ENCODE data around the gene MFNG.

GRCh38 chr22:37487571-37487970 is 1.4 kb upstream of the MFNG start:
- TF ChIP-seq, protein P1, sequence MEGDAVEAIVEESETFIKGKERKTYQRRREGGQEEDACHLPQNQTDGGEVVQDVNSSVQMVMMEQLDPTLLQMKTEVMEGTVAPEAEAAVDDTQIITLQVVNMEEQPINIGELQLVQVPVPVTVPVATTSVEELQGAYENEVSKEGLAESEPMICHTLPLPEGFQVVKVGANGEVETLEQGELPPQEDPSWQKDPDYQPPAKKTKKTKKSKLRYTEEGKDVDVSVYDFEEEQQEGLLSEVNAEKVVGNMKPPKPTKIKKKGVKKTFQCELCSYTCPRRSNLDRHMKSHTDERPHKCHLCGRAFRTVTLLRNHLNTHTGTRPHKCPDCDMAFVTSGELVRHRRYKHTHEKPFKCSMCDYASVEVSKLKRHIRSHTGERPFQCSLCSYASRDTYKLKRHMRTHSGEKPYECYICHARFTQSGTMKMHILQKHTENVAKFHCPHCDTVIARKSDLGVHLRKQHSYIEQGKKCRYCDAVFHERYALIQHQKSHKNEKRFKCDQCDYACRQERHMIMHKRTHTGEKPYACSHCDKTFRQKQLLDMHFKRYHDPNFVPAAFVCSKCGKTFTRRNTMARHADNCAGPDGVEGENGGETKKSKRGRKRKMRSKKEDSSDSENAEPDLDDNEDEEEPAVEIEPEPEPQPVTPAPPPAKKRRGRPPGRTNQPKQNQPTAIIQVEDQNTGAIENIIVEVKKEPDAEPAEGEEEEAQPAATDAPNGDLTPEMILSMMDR (IDR thresholded peaks at IDR 0.05), result no peak
- TF ChIP-seq POLR2A (IDR thresholded peaks at IDR 0.05), result no peak
